HG02571 (cell line): Measurements from ENCODE around the gene ATOH8.

Experiments used
- ATAC-seq: cut with Tn5 transposase; IDR thresholded peaks from one replicate; pipeline ENCODE4 v1.9.1; 2021; ENCODE audit warnings: mild to moderate bottlenecking, moderate library complexity; ENCODE audit not compliant: unreplicated experiment

ATOH8 gene

GRCh38 chr2:85753035-85753524, 711 bp upstream of the ATOH8 start:
- ATAC-seq = no peak

GRCh38 chr2:85754313-85755095, 713 bp downstream of the ATOH8 start:
- ATAC-seq = no peak

DNA sequence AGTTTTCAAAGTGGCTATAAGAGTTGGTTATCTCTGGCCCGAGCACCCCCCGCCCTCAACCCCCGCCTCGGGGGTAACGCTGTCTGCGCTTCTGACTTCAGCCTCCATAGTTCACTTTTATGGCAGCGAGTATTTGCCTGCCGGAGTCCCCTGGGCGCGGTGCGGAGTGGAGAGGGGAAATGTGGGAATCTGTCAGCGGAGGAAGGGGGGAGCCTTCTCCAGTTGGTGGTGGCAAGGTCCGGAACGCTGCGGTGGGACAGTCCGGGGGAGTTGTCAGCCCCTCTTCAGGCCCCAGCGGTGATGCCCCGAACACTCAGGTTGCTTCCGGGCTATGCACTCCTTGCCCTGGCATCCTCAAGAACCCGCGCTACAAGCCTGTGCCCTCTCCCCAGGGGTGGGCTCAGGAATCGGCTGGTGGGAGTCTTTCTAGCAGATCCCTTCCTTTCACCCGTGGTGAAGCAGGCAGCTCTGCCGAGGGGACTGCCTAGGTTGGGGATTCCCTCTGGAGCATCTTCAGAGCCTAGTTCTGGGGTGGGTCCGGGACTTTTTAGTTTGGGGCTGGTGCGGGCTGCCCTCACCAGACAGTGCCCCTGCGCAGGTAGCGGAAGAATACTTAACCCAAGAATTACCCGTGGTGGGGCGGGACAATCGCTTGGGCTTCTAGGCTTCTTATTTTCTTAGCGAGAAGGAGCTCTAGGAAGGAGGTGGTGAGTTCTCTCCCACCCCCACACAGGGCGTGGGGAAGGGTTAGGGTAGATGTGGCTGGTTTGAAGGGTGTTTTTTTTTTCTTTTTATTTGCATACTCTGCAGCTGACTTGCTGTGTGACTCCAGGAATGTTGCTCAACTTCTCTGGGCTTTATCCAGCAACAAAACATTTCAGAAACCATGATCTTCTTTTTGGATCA, 1.6 kb downstream of the ATOH8 start:
- ATAC-seq = no peak

- no peak for ATAC-seq
Observed at GRCh38 chr2:85756195-85756594, 2.4 kb downstream of the ATOH8 start.

DNA sequence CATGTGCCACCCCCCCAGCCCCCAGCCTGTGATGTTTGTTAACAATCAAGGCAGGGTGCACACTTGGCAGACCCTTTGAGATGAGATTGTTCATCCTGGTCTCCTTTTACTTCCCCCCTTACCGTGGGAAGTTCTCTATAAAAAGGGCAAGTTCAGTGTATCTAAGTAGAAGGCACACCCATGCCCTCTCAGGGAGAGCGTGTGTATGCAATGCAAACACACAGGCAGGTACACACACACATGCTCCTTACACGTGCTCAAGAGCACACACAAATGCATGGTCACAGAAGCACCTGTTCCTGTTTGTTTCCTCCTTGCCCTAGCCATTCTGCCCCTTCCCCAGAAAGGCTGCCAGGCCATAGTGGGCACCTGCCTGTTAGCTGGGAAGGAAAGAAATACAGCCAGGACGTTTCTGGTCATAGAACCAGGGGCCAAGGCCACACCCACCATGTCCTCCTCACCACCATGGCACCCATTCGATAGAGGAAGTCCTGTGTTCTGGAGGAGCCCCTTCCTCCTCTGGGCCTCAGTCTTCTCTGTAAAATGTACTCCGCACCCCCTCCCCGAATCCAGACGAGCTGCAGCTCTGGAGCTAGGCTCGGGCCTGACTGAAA, 3.1 kb downstream of the ATOH8 start:
- ATAC-seq = no peak

DNA sequence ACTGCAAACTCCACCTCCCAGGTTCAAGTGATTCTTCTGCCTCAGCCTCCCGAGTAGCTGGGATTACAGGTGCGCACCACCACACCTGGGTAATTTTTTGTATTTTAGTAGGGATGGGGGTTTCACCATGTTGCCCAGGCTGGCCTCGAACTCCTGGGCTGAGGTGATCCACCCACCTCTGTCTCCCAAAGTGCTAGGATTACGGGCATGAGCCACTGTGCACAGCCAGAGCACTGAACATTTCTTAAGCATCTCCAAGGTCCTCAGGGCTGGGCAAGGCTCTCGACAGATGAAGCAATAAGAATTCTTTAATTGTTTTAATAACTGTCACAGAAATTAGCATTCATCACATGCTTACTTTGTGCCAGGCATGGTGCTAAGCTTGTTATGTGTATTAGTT, 4.1 kb downstream of the ATOH8 start:
- no peak for ATAC-seq

DNA sequence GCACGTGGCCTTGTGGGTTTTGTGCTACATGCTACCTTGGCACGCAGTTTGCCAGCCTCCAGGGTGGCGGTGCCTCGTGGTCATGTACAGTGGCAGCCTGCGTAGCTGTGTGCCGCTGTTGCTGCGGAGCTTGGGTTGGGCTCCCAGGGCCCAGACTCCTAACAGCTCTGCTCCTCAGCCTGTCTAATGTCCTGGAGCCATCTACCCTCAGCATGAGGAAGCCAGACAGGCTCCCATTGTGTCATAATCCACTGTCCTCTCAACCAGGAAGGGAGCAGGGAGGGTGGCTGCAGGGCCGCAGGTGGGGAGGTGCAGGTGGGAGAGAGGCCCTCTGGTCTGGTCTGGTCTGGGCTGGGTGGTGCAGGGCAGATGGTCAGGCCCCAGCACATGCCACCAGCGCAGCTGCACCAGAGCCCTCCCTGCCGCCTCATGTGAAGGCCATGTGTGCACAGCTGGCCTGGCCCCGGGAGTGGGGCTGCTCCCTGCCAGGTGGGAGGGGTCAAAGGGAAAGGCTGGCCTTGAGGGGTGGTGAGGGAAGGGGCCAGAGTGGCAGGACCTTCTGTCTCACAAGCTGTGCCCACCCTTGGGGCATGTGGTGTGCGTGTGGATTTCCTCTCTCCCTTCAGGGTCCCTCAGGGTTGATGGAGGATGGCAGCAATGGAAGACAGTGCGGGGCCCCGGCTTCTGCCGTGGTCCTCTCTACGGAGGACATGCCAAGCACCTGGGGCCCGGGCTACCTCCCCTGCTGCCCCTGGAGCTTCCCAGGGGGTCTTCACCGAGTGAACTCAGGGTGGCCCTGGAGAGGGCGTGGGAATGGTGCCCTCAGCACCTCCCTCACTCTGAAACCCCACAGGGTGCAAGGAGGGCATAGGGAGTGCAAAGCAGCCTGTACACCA, 4.8 kb downstream of the ATOH8 start:
- no peak for ATAC-seq

- no peak for ATAC-seq
Observed at GRCh38 chr2:85759257-85759613, 5.4 kb downstream of the ATOH8 start.

DNA sequence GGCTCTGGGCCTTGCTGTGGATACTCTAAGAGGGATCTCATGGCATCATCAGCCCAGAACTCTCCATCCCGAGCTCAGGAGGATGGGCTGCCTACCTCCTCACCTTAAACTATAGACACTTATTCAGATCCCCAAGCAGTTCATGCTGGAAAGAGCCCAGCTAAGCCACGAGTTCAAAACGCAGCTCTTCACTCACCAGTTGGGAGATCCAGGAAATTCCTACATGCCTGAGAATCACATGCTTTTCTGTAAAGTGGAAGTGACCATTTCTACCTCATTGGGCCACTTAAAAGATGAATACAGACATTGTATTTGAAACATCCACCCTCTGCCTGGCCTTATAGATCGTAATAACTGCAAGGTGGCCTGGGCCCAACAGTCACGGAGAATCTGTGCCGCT, 6.6 kb downstream of the ATOH8 start:
- ATAC-seq = no peak

GRCh38 chr2:85760872-85761271, 7.1 kb downstream of the ATOH8 start:
- ATAC-seq = no peak

GRCh38 chr2:85761512-85761944, 7.7 kb downstream of the ATOH8 start:
- no peak for ATAC-seq

GRCh38 chr2:85761946-85762345, 8.2 kb downstream of the ATOH8 start:
- ATAC-seq = no peak

DNA sequence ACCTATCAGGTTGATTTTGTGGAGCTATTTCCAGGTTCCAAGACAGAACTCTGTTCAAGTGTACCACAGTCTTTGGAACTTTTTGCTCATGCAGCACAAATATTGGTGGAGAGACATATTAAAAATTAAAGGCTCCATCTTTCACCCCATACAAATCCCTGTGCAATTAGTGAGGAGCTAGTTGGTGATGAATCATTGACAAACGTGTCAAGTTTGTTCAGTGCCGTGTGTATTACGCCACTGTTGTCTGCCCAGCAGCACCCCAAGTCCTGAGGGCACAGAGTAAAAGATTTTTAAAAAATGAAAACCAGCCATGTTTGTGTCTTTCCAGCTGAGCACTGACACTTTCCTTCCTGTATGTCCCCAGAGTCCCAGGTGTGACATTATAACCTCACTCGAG, 9.3 kb downstream of the ATOH8 start:
- no peak for ATAC-seq

DNA sequence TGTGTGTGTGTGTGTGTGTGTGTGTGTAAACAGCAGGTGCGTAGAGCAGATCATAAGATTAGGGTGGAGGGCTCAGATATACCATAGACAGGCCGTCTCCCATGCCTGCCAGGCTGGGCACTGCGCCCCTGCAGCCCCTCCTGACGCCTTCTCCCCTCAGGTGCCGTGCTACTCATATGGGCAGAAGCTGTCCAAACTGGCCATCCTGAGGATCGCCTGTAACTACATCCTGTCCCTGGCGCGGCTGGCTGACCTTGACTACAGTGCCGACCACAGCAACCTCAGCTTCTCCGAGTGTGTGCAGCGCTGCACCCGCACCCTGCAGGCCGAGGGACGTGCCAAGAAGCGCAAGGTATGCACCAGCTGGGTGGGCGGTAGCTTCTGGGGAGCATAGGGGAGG, 10.0 kb downstream of the ATOH8 start:
- no peak for ATAC-seq

GRCh38 chr2:85765081-85765731, 11.4 kb downstream of the ATOH8 start:
- no peak for ATAC-seq

- ATAC-seq = no peak
Observed at GRCh38 chr2:85766229-85766628, 12.4 kb downstream of the ATOH8 start.

- no peak for ATAC-seq
Observed at GRCh38 chr2:85767803-85768665, 14.2 kb downstream of the ATOH8 start.

DNA sequence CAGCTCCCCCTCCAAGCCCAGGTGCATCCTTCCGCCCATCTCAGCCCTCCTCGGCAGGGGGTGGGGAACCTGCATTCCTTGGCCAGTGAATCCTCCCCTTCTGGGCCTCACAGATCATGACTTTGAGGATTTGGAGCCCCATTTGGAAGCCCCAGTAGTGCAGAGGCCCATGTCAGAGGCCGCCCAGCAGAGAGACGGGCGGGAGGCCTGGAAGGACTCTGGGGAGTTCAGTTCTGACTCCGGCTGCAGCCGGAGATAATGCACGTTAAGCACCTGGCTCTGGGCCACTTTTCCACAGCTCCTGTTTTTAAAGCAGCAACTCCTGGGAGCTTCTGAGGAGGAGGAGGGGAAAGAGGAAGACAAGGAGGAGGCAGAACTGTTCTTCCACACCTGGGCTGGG, 14.9 kb downstream of the ATOH8 start:
- ATAC-seq = no peak
